ENCODE data around the gene ABITRAM.

The ABITRAM gene

GRCh38 chr9:108978205-108978604 is 44.0 kb downstream of the ABITRAM start:
- Histone ChIP-seq H3K4me3 (ENCODE audit: low read depth in 1 of 5, low read length in 5 of 5) (no peak overlapping the region), H3K36me3 (ENCODE audit: control insufficient read depth in 5 of 5, insufficient read depth in 5 of 5, low read length in 5 of 5) (peaks cover 2 to 13% (median 9%) of the 10 kb centered on the region in 5 donors), H3K4me1 (ENCODE audit: control insufficient read depth in 5 of 5, insufficient read depth in 5 of 5, low read length in 5 of 5) (peaks cover 0 to 18% (median 12%) of the 10 kb centered on the region in 5 donors), H3K9me3 (ENCODE audit: control insufficient read depth in 5 of 5, low read length in 5 of 5) (no peaks in the 10 kb centered on the region), H3K27ac (ENCODE audit: low read depth, low read length) (no peak overlapping the region), H3K27me3 (ENCODE audit: control insufficient read depth in 5 of 5, insufficient read depth in 4 of 5, low read length in 5 of 5) (no peaks in the 10 kb centered on the region), H3K9ac (ENCODE audit: low read length in 5 of 5) (no peak overlapping the region)

DNA sequence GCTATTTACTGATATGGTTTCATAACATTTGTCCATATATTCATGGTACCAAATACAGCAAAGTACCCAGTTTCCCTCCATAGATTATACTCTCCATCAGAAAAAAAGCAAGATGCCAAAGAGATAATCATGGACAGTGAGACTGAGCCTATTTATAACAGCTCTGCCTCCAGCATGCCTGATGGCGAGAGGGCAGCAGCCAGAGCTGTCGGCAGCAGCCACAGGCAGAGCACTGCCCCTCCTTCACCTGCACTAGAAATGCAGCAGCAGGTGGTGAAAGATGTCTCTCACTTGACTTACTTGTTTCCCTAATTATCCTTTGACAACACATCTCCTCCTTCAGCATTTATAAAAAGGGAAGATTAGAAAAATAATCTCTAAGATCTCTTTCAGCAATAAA is 46.7 kb downstream of the ABITRAM start:
- no peak overlapping the region for H3K27ac ChIP-seq (ENCODE audit: low read depth, low read length)
- H3K4me3 ChIP-seq (ENCODE audit: low read depth in 1 of 5, low read length in 5 of 5), result no peak overlapping the region
- peaks cover 2 to 13% (median 9%) of the 10 kb centered on the region in 5 donors for H3K36me3 ChIP-seq (ENCODE audit: control insufficient read depth in 5 of 5, insufficient read depth in 5 of 5, low read length in 5 of 5)
- peaks cover 0 to 4% (median 0%) of the 10 kb centered on the region in 5 donors for H3K4me1 ChIP-seq (ENCODE audit: control insufficient read depth in 5 of 5, insufficient read depth in 5 of 5, low read length in 5 of 5)
- H3K27me3 ChIP-seq (ENCODE audit: control insufficient read depth in 5 of 5, insufficient read depth in 4 of 5, low read length in 5 of 5), result no peaks in the 10 kb centered on the region
- no peak overlapping the region for H3K9ac ChIP-seq (ENCODE audit: low read length in 5 of 5)
- no peaks in the 10 kb centered on the region for H3K9me3 ChIP-seq (ENCODE audit: control insufficient read depth in 5 of 5, low read length in 5 of 5)

GRCh38 chr9:108983885-108984284 is 49.7 kb downstream of the ABITRAM start:
- peaks cover 2 to 12% (median 9%) of the 10 kb centered on the region in 5 donors for H3K36me3 ChIP-seq (ENCODE audit: control insufficient read depth in 5 of 5, insufficient read depth in 5 of 5, low read length in 5 of 5)
- no peak overlapping the region for H3K4me3 ChIP-seq (ENCODE audit: low read depth in 1 of 5, low read length in 5 of 5)
- H3K9ac ChIP-seq (ENCODE audit: low read length in 5 of 5), result no peak overlapping the region
- H3K4me1 ChIP-seq (ENCODE audit: control insufficient read depth in 5 of 5, insufficient read depth in 5 of 5, low read length in 5 of 5), result no peaks in the 10 kb centered on the region
- no peak overlapping the region for H3K27ac ChIP-seq (ENCODE audit: low read depth, low read length)
- no peaks in the 10 kb centered on the region for H3K9me3 ChIP-seq (ENCODE audit: control insufficient read depth in 5 of 5, low read length in 5 of 5)
- H3K27me3 ChIP-seq (ENCODE audit: control insufficient read depth in 5 of 5, insufficient read depth in 4 of 5, low read length in 5 of 5), result no peaks in the 10 kb centered on the region
